Stimulated activated CD4-positive, alpha-beta T cell treated with anti-CD3 and anti-CD28 coated beads, TNF-alpha, amount 100 ng/mL, for 48 hours (primary cell): ENCODE results near the gene DKC1.
"Not testable (repeated sequence)": the region's sequence is repeated elsewhere in the genome, so short reads cannot be mapped to it uniquely, and the experiment has no call there.

Source experiments
- DNase-seq, 3 donors: peaks; one replicate each; pipeline ENCODE4 v3.0.0-alpha.2; 2020; ENCODE audit warnings: low read depth in 3 of 3

Gene DKC1

GRCh38 chrX:154793084-154793795, 30.6 kb downstream of the DKC1 start:
- DNase-seq, result no peak

- no peak for DNase-seq
Measured at GRCh38 chrX:154795016-154795415, 32.4 kb downstream of the DKC1 start.

DNA sequence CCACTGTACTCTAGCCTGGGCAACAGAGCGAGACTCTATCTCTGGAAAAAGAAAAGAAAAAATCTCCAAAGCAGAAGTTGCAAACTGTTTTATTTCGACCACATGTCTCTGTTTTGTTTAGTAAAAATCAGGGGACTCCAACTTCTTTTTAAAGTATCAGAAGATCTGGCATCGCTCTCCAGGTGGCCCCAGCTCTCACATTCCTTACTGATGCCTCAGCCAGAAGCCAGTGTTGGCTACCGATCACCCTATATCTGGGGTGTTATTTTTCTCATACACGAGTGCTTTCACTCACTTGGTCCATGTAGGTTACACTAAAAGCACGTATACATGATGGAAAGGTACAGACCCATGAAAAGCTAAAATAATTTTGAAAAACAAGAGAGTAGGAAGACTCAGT, 34.3 kb downstream of the DKC1 start:
- no peak for DNase-seq

DNA sequence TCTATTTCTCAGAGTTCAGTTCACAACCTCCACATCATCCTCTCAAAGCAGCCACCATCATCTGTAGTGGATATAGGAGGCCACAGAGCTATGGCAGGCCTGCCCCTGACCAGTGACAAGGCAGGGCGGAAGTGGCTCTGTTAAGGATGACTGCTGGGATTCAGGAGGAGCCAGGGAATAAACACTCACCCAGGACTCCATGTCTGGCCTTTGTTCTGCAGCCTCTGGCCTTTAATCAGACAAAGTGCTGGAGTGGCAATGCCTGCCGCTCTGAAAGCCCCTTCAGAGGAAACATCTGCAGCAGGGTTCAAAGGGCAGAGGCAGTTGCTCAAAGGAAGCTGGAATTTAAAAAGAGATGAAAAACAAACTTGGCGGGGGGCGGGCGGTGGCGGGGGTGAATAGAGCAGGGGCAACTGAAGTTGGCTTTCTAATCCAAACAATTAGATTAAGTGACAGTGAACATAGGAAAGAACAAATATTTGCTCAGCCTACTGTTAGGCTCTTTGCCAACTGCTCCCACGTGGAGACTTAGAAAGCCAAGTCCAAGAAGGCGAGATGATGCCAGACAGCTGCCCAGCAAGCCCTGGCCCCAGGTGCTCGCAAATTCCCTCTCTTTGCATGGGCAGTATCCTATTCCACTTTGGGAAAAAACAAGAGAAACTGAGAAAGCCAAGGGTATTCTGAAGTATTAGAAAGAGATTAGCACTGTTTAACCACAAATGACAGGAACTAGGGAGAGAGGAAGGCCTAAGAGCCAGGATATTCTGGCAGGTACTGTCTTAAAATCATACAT, 37.1 kb downstream of the DKC1 start:
- no peak for DNase-seq

DNA sequence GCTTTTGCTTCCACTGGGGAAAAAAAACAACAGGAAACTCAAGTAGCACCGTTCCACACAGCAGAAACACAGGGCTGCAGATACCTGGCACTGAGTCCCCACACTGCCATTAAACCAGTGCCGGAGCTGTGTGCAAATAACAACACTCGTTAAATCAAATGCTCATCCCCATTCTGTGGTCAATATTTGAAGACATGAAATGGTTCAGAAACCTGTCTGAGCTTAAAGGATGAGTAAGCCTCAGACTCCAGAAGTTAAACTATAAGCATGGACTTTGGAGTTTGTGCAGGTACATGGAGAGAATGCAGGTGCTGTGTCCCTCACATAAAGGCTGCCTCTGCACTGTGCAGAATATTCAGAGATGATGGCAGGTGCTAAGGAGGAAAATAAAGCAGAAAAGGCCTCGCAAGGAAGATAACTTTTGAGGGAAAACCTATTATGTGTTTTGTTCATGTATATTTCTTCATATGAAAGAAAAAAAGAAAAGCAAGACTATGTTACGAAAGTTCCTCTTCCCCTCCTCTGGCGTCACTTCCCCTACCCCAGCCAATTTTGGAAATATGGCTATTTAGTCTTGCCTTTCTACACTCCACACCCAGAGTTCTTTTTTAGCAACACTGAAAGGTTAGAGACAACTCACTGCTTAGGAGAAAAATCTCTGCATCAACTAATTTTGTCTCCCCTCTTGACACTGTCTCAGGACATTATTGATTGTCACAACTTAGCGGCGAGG, 38.0 kb downstream of the DKC1 start:
- no peak for DNase-seq

DNA sequence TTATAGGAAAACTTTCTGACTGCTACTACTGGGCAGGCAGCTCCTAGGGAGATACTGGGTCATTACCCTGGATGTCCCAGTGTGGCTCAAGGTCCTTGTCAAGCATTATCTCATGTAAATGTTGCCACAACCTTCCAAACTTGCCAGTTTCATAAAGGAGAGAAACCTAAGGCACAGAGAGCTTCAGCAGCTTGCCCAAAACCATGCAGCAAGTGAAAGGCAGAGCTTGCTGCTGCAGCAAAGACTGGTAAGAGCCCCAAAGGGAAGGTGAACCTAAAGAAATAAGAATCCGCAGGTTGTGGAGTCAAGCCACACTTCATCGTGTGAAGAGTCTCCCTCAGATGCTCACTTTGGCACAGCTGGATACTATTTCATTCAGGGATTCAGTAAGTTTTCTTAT, 40.3 kb downstream of the DKC1 start:
- no peak for DNase-seq

DNA sequence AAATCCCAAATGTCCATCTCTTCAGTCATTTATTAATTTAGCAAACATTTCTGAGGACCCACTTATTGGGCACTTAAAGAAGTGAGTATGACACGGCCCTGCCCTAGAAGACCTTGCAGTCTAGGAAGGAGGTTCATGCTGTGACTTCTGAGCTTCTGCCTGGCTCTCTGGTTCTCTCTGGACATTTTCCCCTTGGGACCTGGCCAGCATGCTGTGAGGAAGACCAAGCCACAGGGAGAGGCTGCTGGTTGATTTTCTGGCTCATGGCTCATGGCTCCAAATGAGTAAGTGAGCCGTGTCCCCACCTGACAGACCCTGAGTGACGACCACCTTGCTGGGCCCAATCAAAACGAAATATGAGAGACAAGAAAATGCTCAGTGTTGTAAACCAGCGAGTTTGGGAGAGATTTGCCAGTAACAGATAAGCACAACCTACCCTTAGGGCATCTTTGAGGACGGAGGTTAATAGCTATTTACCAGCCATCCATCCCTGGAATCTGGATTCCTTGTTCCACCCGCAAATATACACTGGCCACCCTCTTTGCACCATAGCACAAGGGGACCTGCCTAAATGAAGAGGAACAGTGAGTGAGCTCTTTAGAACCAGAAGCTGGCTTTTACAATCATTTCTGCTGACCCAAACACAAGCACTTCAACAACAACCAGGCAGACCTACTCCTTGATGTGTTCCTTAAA, 41.7 kb downstream of the DKC1 start:
- DNase-seq, result no peak

DNA sequence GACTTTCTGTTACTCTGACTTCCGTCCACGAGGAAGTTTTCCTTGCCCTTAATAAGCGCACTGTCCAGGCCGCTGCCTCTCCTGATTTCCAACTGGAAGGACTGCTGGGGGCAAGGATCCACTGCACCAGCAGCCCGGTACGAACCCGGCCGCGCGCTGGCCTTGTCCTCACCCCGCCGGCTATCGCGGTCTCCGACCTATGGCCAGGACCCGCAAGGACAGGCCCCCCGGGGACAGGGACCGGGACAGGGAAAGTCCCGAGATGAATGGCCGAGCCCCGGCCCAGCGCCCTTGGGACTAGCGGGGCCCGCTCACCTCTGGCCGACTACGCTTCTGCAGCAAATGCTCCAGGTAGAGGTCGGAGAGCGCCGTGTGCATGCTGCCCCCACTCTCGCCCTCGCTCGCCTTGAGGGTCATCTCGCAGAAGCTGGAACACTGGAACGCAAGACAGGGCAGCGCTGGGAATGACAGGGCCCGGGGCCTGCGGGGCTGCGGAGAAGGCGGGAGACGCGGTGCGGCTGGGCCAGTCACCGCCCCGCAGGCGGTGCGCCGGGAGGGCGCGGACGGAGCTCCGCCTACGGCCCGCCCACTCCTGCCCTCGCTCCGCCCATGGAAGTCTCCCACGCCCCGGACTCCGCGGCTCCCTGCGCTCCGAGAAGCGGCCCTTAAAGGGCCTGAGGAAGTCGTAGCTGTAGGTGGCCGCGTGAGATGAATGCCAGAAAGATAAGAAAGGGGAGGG, 42.5 kb downstream of the DKC1 start, which contains the start of gene MPP1:
MPP1 (minus strand) TSS at position 529 of the 739 bp plus-strand sequence; CDS start at position 417, 112 bp downstream.
- DNase-seq, result peak; percentile 41 to 53 (median 42)

- no peak for DNase-seq
Measured at GRCh38 chrX:154805696-154806091, 43.0 kb downstream of the DKC1 start.

GRCh38 chrX:154806837-154807501, 44.3 kb downstream of the DKC1 start:
- DNase-seq, result no peak

- DNase-seq, result no peak
Measured at GRCh38 chrX:154809939-154810665, 47.4 kb downstream of the DKC1 start.

GRCh38 chrX:154812341-154813101, 49.9 kb downstream of the DKC1 start:
- no peak for DNase-seq

GRCh38 chrX:154813801-154814200, 51.1 kb downstream of the DKC1 start:
- no peak for DNase-seq

- no peak for DNase-seq
Measured at GRCh38 chrX:154815274-154815818, 52.7 kb downstream of the DKC1 start.

DNA sequence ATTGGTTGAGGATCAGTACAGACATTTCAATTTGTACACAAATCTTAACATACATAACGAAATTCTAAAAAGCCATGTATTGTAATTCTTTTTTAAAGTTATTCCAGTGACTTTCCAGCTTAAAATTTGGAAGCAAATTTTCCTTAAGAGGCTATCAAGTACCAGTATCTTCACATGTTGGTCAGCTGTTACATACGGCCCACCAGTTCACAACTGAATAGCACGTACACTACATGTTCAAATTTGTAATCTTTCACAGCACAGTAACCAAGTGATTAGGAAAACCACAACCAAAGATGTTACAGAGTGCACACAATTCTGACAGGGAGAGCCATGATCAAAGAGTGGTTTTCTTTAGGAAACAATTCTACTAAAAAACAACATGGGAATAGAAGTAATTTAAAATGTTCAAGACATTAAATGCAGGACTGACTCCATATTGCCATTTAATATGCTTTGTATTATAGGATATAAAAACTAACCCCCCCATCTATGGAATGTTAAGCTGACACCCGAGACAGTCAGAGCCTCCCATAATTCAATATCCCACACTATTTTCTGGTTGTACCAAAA, 53.7 kb downstream of the DKC1 start:
- not testable (repeated sequence) for DNase-seq

- DNase-seq, result not testable (repeated sequence)
Measured at GRCh38 chrX:154817048-154817618, 54.5 kb downstream of the DKC1 start.

DNA sequence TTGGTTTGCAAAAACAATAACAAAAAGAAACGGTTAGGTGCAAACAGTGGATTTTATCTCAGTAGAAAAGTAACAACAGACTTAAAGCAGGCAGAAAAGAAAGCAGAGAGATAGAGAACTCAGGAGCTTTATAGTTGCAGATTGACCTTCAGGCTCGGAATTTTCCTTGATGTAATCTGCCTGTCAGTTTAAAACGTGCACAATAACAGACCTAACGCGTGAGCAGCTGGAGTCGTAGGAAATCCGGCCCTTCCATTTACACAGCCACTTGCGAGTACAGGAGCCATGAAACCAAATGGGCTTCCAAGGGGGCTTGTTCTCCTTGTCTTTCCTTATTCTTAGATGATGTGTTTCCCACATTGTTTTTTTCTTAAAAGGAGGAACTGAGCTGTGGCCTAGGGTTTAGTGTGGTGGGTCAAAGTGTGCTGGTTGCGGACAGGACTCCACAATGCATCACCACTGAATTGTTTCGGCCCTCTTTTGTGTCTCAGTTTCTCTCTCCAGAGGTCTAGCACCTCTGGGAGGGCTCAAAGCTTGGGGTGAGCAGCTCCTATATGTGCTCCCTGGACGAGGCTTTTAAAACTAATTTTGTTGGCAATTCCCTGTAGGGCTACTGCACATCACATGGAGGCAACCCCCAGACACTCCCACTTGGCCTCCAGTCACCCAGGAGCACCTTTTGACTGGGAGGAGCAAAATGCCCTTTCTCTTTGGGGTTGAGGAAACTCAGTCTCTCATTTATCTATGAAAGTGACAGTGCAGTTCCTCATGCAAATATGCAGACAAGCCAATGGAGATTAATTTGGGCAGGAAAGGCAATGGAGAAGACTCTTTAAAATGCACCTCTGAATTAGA, 56.5 kb downstream of the DKC1 start:
- DNase-seq, result no peak
